HG02852 (cell line): ENCODE data around the gene TEX26.
"Not testable (repeated sequence)": the region's sequence is repeated elsewhere in the genome, so short reads cannot be mapped to it uniquely, and the experiment has no call there.

Source experiments
- ATAC-seq: cut with Tn5 transposase; IDR thresholded peaks from one replicate; pipeline ENCODE4 v1.9.1; 2021; ENCODE audit warnings: mild to moderate bottlenecking, moderate library complexity; ENCODE audit not compliant: unreplicated experiment

The TEX26 gene

DNA sequence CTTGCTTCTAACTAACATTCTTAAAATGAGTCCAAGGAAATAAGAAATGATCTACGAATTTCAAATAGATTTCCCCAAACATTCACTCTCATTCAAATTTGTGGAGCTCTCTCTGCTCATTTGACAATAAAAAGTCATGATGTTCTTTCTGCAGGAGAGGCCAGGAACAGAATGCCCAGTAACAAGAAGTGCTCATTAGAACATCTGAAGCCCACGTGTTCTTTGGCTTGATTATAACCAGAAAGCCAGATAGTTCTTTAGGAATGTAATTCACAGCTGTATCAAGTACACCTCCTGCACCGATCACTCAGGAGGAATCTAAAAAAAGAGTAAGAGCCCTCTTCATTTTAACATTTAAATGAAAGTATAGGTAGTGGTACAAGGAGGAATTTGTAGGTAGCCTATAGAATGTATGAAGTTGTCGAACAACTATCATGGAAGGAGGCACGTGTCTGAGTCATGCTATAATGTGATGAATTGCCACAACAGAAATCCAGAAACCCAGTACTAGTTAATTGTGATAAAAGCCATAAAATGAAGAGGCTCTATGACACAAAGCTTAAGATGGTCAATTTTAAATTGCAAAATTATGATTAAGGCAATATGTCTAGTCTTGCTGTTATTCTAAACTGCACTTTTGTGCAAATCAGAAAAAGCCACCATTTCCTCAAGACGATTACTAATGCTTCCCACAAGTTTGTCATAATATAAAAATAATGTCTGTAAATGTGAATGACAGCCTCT, 13.6 kb upstream of the TEX26 start:
- no peak for ATAC-seq

DNA sequence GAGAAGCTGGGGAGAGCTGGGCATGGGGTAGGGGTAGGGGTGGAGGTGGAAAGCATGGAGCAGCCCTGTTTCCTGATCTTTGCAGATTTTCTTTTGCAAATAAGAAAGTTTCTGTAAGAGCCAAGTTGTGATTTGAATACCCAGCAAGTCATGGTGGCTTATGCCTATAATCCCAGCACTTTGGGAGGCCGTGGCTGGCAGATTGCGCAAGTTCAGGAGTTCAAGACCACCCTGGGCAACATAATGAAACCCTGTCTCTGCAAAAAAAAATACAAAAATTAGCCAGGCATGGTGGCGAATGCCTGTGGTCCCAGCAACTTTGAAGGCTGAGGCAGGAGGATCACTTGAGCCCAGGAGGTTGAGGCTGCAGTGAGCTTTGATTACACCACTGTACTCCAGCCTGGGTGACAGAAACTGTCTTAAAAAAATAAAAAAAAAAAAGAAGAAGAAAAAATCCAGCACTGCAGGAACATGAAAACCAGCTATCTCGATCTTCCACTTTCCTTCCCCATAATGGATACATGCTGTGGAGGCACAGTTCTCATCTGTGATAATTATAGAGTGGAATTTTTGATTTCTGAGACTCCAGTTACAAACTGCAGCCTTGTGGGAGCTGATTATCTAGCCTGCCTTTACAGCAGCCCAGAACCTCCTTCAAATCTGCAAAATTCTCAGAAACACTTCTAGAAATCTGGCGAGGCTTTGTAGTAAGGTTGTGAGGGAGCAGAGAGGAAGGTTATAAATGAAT, 12.1 kb upstream of the TEX26 start:
- ATAC-seq = no peak

DNA sequence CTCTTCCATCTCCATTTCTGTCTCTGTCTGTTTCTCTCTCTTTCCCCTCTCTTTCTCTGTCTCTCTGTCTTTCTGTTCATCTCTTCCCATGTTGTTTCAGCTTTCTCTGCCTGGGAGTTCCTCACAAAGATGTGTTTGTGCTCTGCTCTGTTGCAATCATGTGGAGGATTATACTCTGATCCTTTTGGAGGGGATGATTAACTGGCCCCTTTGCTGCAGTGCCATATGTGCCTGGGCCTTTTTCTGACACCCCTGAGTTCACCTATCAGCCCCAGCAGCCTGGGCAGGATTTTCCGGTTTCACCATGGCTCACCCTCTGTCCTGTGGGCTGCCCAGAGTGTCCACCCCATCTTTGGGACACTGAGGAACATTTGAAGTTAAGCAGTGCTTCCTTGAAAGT, 9.0 kb upstream of the TEX26 start:
- ATAC-seq = no peak

DNA sequence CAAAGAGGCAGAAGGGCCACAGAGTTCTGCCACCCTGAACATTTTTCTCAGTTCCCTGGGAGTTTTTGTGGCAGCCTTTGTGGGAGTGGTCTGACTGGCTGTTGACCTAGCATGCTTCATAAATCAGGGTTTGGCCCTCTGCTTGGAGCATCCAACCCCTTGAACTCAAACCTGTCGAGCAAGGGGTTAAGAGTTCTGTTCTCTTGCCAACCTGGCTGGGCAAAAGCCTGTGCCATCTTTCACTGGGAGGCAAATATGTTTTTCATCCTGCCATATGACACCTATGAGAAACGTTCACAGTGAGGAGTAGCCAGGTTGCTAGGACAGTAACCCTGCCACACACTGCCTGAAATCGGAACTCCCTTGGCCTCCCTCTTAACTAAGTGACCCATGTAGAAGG, 7.7 kb upstream of the TEX26 start:
- ATAC-seq = no peak

DNA sequence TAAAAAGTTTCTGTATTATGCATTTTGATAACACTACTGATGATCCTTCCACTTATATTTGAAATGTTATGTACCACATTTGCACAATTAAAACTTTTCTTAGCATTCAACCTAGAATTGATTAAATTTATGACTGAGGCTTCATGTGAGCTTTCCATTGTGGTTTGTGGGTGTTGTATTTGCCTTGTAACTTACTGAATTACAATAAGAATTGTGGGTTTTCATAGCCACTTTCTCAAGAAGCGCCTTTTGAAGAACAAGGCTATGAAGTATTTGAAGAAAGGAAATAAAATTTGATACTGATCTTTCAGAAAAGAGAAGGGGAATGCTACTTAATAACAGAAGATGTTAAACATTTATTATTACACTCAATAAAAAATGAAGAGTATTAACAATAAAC, 7.0 kb upstream of the TEX26 start:
- ATAC-seq = no peak

DNA sequence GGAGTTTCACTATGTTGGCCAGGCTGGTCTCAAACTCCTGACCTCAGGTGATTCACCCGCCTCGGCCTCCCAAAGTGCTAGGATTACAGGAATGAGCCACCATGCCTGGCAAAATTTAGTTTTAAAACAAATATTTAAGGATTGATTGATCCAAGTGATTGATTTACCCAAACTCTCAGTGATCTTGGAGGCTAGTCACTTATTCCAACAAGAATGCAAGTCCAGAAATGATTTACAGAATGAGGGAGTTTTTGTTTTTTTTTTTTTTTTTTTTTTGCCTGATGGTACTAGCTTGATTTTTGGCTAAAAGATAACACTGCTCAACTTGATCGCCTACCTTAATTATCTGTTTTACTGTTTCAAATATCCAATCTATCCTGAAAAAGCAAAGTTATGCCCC, 5.7 kb upstream of the TEX26 start:
- no peak for ATAC-seq

DNA sequence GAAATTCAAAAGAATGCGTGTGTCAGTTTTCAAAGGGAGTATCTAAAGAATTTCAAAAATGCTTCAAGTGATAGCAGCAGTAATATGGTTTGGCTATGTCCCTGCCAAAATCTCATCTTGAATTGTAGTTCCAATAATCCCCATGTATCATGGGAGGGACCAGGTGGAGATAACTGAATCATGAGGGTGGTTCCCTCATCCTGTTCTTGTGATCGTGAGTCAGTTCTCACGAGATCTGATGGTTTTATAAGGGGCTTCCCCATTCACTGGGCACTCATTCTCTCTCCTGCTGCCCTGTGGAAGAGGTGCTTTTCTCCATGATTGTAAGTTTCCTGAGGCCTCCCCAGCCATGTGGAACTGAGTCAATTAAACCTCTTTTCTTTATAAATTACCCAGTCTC, 5.3 kb upstream of the TEX26 start:
- ATAC-seq = not testable (repeated sequence)

DNA sequence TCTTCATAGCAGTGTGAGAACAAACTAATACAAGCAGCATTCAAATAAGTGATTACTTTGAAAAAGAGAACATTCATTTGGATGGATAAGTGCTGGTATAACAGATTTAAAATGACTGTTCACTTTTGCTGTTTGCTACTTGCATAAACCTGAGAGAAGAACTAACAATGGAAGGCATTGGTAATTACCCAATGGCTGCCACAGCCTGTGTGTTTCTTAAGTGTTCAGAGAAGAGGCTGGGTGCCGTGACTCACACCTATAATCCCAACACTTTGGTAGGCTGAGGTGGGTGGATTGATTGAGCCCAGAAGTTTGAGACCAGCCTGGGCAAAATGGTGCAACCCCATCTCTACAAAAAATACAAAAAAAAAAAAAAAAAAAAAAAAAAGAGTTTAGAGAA, 4.9 kb upstream of the TEX26 start:
- no peak for ATAC-seq

DNA sequence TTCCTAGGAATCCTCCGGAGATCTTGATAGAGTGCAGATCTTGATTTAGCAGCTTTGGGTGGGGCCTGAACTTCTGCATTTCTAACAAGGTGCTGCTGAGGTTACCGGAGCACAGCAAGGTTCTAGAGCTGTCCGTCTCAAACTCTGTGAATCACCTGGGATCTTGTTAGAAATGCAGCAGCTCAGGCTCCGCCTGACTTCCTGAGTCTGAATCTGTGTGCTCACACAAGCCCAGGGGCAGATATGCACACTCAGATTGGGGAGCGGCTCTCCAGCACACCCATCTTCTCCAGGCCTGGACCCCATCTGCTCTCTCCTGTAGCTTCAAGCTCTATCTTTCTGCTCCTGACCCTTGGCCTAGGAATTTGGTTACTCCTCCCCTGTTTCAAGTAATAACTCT, 3.5 kb upstream of the TEX26 start:
- no peak for ATAC-seq

DNA sequence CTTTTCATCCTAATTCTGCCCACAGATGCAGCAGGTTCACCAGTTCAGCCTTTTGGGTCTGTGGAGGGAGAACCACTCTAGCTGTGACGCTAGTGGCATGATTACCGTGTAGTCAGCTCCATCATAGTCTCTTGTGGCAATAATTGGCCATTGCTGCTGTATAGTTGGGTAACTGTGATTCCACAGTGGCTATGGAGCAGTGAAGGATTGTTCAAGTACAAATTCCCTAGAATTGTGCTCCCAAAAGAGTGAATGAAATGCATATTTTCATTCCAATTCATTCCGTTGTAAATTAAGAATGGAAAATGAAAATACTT, 856 bp downstream of the TEX26 start:
- ATAC-seq = no peak

DNA sequence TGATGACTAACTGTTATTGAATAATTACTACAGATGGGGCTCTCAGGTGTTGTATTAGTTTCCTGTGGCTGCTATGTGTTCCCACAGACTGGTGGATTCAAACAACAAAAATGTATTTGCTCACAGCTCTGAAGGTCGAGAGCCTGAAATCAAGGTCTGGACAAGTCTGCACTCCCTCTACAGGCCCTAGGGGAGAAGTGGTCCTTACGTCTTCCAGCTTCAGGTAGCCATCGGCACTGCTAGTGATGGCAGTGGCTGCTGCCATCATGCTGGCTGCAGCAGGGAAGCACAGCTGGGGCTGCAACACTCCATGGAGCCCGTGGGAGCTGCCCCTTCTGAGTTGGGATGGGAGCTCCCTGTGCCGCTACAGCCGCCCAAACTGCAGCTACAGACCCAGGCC, 1.9 kb downstream of the TEX26 start:
- ATAC-seq = no peak

DNA sequence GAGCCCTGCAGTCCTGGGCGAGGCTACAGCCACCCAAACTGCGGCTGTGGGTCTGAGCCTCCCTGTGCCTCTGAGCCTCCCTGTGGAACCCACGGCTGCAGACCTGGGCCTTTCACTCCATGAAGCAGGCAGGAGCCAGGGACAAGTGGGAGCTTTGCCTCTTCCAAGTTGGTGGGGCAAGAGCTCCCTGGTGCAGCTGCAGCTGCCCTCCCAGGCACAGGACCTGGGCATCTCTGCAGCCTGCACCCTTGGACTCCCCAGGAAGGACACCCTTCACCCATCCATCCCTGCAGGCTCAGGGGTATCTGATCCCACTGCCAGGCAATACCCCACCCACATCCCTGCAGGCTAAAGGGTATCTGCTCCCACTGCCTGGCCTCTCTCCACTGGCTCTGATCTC, 2.3 kb downstream of the TEX26 start:
- no peak for ATAC-seq

DNA sequence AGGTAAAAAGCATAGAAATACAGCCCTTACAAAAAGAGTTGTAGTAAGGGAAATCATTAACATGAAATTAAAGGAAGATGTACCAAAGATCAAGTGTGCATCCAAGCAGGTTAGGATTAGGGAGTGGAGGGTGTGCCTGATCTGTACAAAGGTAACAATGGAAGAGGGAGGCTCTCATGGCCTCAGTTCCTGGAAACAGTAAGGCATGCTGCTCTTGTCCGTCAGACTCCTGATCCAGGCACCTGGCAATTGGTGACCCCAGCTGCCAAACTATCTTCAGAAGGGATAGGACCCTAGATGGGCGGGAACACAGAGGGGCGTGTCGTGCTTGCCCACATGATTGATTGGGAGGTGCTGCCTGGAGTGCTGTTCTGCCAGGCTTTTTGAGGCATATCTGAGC, 4.5 kb downstream of the TEX26 start:
- no peak for ATAC-seq

DNA sequence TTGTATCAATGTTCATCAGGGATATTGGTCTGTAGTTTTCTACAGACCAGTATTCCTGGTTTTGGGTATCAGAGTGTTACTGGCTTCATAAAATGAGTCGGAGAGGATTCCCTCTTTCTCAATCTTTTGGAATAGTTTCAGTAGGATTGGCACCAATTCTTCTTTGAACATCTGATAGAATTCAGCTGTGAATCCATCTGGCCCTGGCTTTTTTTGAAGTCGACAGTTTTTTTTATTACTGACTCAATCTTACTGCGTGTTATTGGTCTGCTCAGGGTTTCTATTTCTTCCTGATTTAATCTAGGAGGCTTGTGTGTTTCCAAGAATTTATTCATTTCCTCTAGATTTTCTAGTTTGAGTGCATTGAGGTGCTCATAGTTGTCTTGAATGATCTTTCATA, 11.4 kb downstream of the TEX26 start:
- no peak for ATAC-seq

DNA sequence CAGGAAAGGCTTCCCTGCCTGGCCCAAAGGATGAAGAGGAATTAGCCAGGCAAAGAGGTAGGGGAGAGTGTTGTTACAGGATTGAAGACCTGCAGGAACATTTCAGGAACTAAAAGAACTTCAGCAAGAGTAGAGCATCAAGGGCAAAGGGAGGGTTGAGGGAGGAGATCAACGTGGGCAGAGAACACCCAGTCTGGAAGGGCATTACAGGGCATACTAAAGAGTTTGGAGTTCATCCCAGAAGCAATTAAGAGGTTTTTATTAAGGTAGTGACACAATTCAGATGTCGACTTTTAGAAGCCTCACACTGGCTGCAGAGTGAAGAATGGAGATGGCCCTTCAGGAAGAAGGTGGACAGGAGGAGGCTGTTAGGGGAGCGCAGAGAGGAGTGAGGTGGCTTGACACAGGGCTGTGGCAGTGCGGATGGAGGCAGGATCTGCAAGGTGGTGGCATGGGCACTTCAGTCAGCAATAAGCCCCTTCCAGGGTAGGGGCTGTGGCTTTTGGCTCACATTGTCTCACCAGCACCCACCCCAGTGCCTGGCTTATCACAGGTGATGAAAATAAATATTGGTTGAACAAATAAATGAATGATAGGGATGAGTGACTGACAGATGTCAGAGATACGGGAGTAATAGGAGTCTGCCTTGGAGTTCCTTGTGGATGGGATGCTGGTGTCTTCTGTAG, 24.9 kb downstream of the TEX26 start:
- ATAC-seq = no peak

DNA sequence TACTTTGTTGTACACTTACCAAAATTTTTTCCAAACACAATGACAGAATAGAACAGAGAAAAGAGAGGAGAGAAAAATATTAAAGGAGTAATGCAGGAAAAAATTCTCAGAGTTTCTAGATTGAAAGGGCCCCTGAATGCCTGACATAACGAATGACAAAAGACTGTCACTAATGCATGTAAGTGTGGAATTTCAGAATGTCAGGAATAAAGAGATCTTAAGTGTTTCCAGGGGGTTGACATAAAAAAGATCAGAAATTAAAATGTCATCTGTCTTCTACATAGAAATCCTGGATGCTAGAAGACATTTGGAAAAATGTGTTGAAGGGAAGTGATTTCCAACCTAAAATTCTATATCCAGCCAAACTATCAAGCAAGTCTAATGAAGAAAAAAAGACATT, 27.2 kb downstream of the TEX26 start:
- ATAC-seq = no peak

DNA sequence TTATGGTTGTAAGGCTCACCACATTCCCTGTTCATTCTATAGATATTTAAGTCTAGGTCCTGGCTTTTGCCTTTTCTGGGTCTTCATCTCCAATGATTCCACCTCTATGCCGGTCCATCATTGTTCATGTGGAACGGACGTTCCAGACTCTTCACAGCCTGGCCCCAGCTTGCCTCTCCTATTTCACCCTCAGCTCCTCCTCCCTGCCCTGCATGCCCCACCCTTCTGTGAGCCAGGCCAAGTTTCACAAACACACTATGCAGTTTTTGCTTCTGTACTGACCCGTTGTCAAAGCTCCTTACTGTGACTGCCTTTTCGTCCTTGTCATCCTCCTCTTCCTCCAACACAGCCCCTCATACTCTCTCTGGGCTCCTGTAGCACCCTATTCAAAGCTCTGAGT, 31.3 kb downstream of the TEX26 start:
- ATAC-seq = no peak

DNA sequence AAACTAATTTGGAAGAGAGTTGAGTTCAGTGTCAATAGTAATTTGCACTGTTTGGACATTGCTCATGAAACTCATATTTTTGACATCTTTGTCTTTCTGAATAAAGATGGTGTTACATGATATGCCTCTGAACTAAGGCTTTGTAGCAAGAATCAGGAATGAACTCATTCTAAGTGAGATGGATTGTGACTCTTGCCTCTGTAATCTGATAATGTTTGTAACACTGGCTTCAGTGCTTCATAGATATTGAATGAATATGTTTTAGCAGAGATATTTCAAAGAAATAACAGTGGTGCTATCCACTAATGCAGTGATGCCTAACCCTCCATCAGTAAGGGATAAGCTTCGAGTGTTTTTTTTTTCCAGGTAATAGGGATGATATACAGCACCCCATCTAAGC, 32.9 kb downstream of the TEX26 start:
- no peak for ATAC-seq

DNA sequence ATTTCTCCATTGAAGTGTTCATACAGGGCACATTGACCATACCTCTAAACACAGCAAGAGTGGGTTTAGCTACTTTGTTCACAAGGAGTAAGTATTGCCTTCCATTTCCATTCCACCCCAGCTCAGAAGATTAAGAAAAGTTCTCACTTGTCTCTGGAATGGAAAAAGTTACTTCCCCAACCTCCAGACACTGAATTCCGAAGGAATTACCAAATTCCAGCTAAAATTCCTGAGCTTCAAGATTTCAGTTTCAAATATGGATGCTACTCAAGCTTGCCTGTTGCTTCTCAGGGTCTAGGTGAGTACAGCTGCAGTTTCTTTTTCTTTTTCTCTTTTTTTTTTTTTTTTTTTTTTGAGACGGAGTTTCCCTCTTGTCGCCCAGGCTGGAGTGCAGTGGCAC, 33.6 kb downstream of the TEX26 start:
- no peak for ATAC-seq

DNA sequence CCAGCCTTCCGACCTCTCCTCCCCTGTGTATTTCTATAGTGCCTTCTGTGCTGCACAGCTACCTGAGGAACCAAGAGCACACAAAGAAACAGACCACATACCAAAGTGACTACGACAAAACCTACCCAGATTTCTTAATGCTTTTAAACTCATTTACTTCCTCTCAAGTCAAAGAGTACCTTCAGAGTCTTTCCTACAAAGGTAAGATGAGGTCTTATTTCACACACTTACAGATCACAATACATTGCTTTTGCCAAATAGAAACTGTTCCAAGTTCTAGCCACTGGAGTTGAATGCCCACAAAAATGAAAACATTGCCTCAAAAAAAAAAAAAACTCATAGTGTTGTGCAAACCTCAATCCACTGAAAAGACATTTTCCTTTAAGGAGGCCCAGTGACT, 36.4 kb downstream of the TEX26 start:
- no peak for ATAC-seq

DNA sequence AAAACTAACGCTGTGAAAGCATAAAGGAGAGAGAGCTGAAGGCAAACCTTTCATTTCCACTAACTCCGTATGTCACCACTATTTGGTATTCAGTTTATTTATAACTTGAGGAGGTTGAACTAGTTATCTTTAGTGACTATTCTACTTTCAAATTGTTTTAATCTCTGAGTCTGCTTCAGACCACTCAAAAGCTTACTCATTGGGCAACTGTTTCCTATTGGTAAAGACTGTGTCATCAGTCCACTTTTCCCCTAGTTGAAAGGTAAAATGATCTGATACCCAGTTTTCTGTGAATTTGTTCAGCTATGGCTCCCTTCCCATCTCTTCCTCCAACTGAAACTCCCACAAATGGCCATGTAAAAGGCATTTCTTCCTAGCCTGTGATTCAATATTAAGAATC, 39.1 kb downstream of the TEX26 start:
- ATAC-seq = no peak

DNA sequence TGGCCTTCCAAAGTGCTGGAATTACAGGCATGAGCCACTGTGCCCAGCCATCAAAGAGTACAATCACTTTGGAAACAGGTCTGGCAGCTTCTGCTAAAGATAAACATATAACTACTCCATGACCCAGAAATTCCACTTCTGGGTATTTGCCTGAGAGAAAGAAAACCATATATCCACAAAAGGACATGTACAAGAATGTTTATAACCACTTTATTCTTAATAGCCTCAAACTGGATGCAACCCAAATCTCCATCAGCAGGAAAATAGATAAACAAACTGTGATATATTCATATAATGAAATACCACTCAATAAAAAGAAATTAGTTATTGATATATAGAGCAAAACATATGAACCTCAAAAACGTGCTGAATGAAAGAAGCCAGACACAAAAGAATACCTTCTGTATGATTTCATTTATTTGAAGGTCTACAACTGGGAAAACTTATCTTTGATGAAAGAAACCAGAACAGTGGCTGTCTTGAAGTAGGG, 40.5 kb downstream of the TEX26 start:
- no peak for ATAC-seq
